A204.1 (cell line): ENCODE measurements around the gene FKRP.
"Not testable (repeated sequence)": the region's sequence is repeated elsewhere in the genome, so short reads cannot be mapped to it uniquely, and the experiment has no call there.

Source experiments
- FAIRE-seq: peaks from 2 replicates; lab custom pipeline; 2012; peaks lifted over from hg19 to GRCh38; lab: Jason Lieb, UNC

The FKRP gene

DNA sequence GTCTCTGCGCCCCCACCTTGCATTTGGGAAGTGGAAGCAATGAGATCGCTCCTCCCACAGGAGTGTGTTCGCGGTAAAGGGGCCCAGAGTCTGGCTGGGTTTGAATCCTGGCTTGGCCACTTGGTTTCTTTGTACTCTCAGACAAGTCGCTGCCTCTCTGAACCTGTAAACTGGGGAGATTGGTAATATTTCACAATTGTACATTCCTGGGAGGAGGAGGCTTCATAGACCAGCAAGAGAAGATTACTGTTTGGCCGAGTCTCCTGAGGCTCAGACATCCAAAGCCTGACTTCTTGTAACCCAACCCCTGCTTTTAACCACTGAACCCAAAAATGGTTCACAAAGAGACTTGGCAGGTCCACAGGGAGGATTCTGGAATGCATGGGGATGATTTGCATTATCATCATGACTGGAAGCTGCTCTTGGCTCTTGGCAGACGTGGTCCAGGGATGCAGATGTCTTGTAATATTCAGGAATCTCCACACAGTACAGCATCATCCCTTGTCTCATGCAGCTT lies 14.0 kb downstream of the FKRP start:
- FAIRE-seq = no peak

DNA sequence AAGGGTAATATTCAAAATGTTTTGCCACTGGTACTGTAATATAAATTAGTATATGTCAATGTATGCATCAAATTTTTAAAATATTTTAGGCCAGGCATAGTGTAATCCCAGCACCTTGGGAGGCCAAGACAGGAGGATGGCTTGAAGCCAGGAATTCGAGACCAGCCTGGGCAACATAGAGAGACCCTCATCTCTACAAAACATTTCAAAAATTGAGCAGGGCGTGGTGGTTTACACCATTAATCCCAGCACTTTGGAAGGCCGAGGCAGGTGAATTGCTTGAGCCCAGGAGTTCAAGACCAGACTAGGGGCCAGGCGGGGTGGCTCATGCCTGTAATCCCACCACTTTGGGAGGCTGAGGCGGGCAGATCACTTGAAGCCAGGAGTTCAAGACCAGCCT lies 14.5 kb downstream of the FKRP start:
- FAIRE-seq = no peak

DNA sequence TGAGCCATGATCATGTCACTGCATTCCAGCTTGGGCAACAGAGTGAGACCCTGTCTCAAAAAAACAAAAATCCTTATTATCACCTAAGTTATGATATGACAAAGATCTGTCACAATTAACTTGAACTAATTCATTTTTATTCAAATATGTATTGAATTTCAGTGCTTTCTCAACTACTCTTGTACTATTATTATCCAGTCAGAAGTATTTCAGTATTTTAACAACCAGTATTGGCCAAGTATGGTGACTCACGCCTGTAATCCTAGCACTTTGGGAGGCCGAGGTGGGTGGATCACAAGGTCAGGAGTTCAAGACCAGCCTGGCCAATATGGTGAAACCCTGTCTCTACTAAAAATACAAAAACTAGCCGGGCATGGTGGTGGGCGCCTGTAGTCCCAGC lies 15.0 kb downstream of the FKRP start:
- not testable (repeated sequence) for FAIRE-seq

- no peak for FAIRE-seq
These were observed 15.6 kb downstream of the FKRP start for GRCh38 chr19:46761418-46761831.

GRCh38 chr19:46762245-46762890 lies 16.5 kb downstream of the FKRP start:
- no peak for FAIRE-seq

DNA sequence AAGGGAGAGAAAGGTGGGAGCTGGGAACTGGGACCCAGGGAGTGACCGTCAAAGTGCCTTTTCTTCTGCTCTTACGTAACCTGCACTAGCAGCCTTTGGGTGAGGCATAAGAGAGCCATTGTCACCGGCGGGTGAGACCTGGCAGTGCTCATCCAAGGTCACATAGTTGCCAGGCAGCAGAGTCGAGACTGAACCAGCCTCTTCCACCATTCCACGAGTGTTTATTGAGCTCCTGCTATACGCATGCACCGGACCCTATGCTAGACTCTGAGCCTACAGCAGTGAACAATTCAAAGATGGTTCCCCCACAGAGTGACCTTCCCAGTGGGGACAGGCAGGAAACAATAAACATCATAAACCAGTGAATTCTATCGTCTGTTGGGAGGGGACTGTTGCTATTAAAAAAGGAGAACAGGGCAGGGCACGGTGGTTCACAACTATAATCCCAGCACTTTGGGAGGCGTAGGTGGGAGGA lies 19.0 kb downstream of the FKRP start:
- FAIRE-seq = no peak

GRCh38 chr19:46766569-46767317 lies 20.9 kb downstream of the FKRP start:
- no peak for FAIRE-seq

GRCh38 chr19:46768746-46769145 lies 22.9 kb downstream of the FKRP start:
- FAIRE-seq = not testable (repeated sequence)

DNA sequence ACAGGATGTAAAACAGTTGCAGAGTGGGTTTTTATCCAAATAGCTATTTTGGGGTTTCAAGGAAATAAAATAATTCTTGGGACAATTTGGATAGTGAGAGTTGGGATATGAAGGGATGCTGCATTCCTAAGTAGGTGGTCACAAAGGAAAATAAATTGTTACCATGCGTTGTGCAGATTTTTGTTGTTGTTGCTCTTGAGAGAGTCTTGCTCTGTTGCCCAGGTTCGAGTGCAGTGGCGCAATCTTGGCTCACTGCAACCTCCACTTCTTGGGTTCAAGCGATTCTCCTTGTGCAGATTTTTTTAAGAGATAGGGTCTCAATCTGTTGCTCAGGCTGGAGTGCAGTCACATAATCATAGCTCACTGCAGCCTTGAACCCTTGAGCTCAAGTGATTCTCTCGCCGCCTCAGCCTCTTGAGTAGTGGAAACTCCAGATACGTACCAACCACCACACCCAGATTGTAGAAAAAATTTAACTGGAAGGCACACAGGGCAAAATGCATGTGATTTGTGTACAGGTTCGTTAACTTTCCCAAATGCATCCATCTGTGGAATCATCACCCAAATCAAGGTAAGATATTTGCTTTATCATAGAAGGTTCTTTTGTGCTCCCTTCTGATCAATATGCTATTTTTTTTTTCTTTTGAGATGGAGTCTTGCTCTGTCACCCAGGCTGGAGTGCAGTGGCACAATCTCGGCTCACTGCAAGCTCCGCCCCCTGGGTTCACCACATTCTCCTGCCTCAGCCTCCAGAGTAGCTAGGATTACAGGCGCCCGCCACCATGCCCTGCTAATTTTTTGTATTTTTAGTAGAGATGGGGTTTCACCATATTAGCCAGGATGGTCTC lies 26.5 kb downstream of the FKRP start:
- no peak for FAIRE-seq

GRCh38 chr19:46773018-46773399 lies 27.2 kb downstream of the FKRP start:
- FAIRE-seq = no peak

- FAIRE-seq = no peak
These were observed 29.9 kb downstream of the FKRP start for GRCh38 chr19:46775642-46776258.

GRCh38 chr19:46776927-46777911 lies 31.4 kb downstream of the FKRP start:
- no peak for FAIRE-seq

- FAIRE-seq = not testable (repeated sequence)
These were observed 32.2 kb downstream of the FKRP start for GRCh38 chr19:46777956-46778645.

DNA sequence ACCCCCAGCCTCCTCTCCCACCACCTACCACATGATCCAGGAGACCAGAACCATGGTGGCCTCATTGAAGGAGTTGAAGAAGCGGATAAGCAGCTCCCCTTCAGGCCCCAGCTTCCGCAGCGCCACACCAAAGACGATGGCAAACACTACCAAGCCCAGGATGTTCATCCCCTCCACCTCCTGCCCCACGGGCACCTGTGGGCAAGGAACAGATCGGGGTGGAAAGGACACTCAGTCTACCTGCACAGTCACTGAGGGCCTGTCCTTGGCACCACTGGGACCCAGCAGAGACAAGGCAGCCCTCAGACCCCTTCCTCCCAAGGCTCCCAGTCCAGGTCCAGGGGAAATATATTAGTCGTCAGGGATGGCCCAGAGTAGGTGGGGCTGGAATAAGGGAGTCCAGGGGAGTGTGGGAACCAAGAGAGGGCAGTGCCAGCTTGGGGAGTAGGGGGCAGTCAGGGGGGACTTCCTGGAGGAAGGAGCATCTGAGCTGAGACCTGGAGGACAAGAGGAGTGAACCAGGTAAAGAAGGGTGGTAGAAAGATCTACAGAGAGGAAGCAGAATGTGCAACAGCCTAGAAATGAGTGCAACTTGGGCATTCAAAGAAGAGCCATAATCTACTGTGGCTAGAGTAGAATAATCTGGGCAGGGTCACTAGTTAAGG lies 36.6 kb downstream of the FKRP start:
- FAIRE-seq = no peak

GRCh38 chr19:46783670-46784069 lies 37.8 kb downstream of the FKRP start:
- no peak for FAIRE-seq

- no peak for FAIRE-seq
These were observed 38.6 kb downstream of the FKRP start for GRCh38 chr19:46784262-46785053.

DNA sequence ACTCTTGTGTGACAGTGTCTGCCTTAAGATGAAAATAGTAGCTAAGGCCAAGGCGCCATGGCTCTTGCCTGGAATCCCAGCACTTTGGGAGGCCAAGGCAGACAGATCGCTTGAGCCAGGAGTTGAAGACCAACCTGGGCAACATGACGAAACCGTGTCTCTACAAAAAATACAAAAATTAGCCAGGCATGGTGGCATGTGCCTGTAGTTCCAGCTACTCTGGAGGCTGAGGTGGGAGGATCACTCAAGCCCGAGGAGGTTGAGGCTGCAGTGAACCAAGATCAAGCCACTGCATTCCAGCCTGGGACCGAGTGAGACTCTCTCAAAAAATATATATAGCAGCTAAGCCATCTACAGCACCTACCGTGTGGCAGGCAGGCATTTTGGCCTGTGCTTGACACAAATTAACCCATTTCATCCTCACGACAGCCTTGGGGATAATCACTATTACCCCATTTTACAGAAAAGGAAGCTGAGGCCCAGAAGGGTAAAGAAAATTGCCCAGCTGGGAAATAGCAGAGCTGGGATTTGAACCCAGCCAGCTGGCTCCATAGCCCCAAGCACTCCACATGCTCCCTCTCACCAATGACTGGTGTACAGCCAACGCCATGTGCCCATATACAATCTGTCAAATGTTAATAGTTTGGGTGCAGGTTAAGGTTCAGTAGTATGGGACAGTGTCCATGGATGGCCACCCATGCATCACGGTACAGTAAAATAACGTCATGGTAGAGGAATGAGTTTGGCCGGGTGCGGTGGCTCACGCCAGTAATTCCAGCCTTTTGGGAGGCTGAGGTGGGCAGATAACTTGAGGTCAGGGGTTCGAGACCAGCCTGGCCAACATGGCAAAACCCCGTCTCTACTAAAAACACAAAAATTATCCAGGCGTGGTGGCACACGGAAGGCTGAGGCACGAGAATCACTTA lies 39.5 kb downstream of the FKRP start:
- FAIRE-seq = no peak

- no peak for FAIRE-seq
These were observed 40.1 kb downstream of the FKRP start for GRCh38 chr19:46785980-46786235.
